HG03108 (cell line): ENCODE measurements around the gene FNDC3B.

Experiments
- ATAC-seq: cut with Tn5 transposase; IDR thresholded peaks from one replicate; pipeline ENCODE4 v1.9.1; 2021; ENCODE audit warnings: moderate library complexity; ENCODE audit not compliant: unreplicated experiment

Gene FNDC3B

GRCh38 chr3:172111163-172111562 is 71.8 kb downstream of the FNDC3B start:
- no peak for ATAC-seq

- no peak for ATAC-seq
Observed at GRCh38 chr3:172112078-172112733, 72.8 kb downstream of the FNDC3B start.

- no peak for ATAC-seq
Observed at GRCh38 chr3:172112734-172113120, 73.3 kb downstream of the FNDC3B start.

GRCh38 chr3:172113710-172114109 is 74.3 kb downstream of the FNDC3B start:
- no peak for ATAC-seq

- ATAC-seq: no peak
Observed at GRCh38 chr3:172115059-172115458, 75.7 kb downstream of the FNDC3B start.

- no peak for ATAC-seq
Observed at GRCh38 chr3:172115787-172116186, 76.4 kb downstream of the FNDC3B start.

- ATAC-seq: no peak
Observed at GRCh38 chr3:172118019-172118418, 78.6 kb downstream of the FNDC3B start.

- ATAC-seq: no peak
Observed at GRCh38 chr3:172119266-172119969, 80.0 kb downstream of the FNDC3B start.

- no peak for ATAC-seq
Observed at GRCh38 chr3:172120912-172121311, 81.5 kb downstream of the FNDC3B start.

- no peak for ATAC-seq
Observed at GRCh38 chr3:172121981-172122380, 82.6 kb downstream of the FNDC3B start.

- no peak for ATAC-seq
Observed at GRCh38 chr3:172124271-172124670, 84.9 kb downstream of the FNDC3B start.

GRCh38 chr3:172125053-172125452 is 85.7 kb downstream of the FNDC3B start:
- ATAC-seq: no peak

GRCh38 chr3:172125963-172126457 is 86.6 kb downstream of the FNDC3B start:
- ATAC-seq: no peak

GRCh38 chr3:172126741-172127140 is 87.4 kb downstream of the FNDC3B start:
- no peak for ATAC-seq

GRCh38 chr3:172127141-172127540 is 87.8 kb downstream of the FNDC3B start:
- ATAC-seq: no peak

- ATAC-seq: no peak
Observed at GRCh38 chr3:172127929-172128580, 88.7 kb downstream of the FNDC3B start.

GRCh38 chr3:172128858-172129257 is 89.5 kb downstream of the FNDC3B start:
- ATAC-seq: no peak

- ATAC-seq: no peak
Observed at GRCh38 chr3:172129498-172129849, 90.1 kb downstream of the FNDC3B start.

- ATAC-seq: no peak
Observed at GRCh38 chr3:172129850-172130716, 90.7 kb downstream of the FNDC3B start.

- no peak for ATAC-seq
Observed at GRCh38 chr3:172130717-172131050, 91.3 kb downstream of the FNDC3B start.

- no peak for ATAC-seq
Observed at GRCh38 chr3:172131746-172132145, 92.4 kb downstream of the FNDC3B start.
